HG03135 (cell line): ENCODE data around the gene RGS9.
"Not testable (repeated sequence)": the region's sequence is repeated elsewhere in the genome, so short reads cannot be mapped to it uniquely, and the experiment has no call there.

Experiments used
- ATAC-seq: cut with Tn5 transposase; IDR thresholded peaks from one replicate; pipeline ENCODE4 v1.9.1; 2021; ENCODE audit warnings: mild to moderate bottlenecking, moderate library complexity; ENCODE audit not compliant: unreplicated experiment

Gene RGS9

DNA sequence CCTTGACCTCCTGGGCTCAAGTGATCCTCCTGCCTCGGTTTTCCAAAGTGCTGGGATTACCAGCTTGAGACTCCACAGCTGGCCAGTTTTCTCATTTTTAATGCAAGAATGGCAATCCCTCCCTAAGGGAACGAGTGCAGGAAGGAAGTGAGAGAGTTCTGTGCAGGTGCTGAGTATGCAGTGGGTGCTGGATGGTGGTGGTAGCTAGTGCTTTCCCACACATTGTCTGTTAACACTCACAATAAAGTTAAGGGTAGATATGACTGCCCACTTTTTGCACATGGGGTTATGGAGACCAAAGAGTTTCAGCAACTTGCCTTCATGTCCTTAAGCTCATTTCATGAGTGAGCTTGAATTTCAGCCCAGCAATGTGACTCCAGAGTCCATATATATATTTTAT, 18.5 kb downstream of the RGS9 start:
- no peak for ATAC-seq

DNA sequence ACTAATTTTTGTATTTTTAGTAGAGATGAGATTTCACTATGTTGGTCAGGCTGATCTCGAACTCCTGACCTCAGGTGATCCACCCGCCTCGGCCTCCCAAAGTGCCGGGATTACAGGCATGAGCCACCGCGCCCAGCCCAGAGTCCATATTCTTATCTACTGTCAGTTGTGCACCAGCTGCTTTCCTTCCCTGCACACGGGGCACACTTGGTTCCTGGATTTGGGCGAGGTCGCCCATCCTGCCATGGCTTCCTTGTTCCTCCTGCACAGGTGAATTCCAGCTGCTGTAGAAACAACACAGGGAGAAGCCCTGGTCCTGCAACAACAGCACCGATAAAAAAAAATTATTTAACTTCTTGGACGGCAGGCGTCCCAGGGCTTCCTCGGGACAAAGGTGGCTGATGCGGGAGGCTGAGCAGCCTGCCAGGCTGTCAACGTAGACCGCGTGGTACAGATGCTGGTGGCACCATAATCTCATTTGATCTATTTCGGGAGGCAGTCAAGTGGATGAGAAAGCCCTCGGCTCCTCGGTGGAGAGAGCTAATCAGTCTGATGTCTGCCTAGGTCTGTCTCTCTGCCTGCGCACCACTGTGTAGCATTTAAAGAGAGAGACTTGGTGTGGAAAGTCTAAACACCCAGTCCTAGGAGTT, 19.1 kb downstream of the RGS9 start:
- ATAC-seq: no peak

DNA sequence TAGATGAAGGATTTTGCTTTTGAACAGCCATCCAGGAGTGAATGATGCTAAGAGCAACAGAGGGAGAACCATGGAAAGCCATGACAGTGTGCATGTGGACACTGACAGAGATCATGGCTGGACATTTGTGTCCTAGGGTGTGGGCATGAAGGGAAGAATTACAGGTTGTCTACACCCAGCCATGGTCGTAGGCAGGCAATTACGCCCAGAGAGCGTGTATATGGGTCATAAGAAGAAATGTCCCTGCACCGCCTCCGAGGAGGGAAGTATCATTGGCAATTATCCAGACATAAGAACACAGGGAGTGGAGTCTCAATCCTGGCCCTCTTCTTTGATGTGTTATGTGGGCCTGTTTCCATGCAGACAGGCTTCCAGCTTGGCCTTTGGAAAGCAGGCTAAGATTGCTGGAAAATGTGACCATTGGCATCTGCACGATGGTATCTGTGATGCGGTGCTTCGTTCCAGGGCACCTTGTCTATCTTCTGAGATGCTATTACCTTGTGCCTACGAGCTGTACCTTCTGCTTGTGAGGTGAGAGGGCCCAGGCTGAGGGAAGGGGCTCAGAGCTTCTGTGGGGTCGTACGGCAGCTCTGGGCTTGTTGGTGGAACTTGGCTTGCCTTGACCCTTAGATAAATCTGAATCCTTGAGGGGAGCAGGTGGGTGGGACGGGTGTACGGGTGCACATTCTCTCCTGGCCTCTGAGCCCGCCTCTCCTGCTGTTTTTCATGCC, 19.8 kb downstream of the RGS9 start:
- ATAC-seq: no peak

DNA sequence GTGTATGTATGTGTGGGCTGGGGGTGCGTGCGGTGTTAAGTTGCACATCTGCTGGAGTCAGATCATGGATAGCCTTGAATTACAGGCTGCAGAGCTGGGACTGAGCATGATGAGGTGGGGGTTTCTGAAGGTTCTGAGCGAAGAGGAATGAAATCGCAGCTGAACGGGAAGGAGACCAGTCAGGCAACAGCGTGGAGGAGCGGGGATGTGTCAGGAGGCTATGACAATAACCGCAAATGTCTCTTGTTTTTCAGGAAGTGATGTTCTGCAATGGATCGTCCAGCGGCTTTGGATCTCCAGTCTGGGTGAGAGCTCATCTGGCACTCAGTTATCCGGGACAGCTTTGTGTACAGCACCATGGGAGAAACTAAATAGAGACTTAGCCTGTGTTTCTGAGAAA, 20.9 kb downstream of the RGS9 start:
- no peak for ATAC-seq

DNA sequence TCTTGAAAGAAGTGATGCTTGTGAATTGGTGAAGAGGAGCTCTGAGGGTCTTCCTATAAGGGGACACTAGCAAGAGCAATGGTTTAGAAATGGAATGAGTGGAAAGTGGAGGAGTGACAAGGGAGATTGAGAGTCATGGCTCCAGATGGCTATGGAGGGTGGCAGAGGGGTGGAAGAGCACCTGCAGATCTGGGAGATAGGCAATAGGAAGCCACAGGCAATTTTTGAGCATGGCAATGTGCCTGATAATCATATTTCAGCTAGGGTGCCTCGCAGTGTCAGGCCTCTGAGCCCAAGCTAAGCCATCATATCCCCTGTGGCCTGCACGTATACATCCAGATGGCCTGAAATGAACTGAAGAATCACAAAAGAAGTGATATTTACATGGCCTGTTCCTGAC, 21.5 kb downstream of the RGS9 start:
- ATAC-seq: no peak

DNA sequence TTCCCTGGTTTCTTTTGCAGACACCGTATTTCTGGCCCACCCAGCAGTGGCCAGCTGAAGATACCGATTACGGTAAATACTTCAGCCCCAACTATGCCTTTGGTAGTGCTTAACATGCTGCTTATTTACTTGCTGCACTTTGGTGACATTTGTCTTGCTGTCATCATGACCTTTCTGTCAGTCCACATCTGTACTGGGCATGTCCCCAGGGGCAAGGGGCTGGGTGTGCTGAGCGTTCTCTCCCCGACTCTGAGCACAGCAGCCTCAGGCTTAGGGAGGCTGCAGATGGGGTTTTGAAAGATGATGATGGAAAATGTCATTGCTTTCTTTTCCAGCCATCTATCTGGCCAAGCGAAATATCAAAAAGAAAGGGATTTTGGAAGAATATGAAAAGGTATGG, 23.3 kb downstream of the RGS9 start:
- ATAC-seq: no peak

DNA sequence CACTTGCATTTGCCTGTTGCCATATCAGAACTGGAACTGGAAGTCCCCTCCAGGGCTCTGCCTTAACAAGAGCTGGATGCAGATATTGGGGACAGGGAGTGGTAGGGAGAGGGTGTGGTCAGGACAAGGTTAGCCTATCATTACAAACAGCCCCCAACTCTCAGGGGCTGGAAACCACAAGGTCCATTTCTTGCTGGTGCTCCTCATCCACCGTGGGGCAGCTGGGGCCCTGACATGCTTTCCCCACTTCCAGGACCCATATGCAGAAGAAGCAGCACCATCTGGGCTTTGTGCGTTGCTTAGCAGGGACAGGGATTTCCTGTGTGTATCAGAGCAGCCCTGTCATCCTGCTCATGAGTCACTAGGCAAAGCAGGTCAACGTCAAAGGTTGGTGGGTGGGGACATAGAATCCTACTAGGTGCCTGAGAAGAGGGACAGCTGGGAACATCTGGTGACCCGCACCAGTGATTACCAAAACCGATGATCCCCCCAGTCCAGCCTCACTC, 26.9 kb downstream of the RGS9 start:
- ATAC-seq: peak; percentile 92

DNA sequence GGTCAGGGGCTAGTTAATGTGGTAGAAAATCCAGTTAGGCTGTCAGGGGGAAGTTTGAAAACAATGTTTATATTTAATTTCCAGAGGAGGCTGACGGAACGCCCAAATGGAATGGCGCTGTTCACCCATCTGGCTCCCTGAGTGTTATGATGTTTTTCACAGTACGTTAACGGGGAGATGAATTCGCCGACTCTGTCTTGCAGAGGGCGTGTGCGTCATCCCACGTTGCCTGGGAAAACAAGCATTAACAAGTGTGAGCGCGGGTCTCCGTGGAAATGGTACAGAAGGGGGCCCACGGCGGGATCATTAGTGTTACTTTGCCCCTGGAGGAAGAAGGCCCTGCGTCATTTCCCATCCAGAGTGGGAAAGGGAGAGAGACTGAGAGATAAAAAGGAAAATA, 29.6 kb downstream of the RGS9 start:
- no peak for ATAC-seq

DNA sequence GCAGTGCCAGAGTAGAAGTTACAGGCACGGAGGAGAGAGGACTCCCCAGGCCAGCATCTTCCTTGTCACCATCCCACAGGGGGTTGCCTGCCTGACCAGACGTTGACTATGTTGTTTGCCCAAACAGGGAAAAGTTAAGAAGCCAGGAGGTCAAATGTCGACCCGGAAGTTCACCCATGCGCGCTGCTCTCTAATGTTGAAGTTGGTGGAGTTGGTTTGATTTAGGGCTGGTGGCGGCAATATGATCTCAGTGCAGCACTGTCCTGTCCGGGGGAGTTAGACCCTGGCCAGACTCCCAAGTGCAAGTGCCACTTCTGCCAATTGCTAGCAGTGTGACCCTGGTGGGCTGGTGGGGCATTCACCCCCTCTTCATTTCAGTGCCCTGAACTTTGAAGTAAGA, 30.4 kb downstream of the RGS9 start:
- ATAC-seq: no peak

DNA sequence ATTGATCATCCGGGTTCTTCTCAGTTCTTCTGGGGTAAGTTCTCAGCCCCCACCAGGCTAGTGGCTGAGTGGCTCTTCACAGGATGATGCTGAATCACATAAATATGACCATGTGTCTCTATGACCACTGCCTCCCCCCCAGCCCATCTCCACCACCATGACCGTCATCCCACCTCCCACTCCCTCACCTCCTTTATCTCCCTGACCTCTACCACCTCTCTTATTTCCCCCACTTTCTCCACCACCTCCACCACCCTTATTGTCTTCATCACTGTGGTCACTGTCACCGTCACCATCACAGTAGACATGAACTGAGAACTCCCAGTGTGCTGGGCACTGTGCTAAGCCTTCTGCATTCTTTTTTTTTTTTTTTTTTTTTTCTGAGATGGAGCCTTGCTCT, 32.5 kb downstream of the RGS9 start:
- ATAC-seq: no peak

DNA sequence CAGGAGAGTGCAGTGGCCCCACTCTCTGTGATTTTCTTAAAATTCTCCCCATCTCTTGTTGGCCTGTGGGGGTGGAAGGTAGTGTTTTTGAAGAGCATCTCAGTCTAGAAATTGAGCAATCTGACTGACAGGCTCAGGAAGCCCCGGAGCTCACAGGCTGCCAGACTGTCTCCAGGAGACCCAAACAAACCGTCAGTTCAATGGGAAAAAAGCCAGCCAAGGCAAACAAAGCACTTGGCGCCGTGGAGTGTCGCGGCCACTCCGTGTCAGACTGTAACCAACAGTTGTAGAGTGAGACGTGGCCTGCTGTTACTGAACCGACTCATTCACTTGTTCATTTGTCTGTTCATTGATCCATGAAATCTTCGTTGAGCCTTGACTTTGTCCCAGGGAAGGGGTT, 33.7 kb downstream of the RGS9 start:
- ATAC-seq: no peak

DNA sequence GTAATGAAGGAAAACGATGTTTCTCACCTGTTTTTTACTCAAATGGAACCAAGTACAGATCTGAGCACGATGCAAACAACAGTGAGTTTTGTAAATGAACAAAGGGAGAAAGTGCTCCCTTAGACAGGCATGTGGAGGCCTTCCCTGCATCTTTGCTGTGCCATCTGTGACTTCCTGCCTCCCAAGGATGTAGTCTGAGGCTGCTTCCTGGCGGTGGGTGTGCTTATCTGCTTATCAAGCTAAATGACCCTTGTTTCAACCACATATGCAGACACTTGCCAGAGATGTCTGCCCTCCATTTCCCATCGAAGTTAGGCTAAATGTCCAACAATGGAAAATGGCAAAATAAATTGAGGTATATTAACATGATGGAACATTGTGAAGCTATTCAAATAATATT, 34.6 kb downstream of the RGS9 start:
- ATAC-seq: no peak

DNA sequence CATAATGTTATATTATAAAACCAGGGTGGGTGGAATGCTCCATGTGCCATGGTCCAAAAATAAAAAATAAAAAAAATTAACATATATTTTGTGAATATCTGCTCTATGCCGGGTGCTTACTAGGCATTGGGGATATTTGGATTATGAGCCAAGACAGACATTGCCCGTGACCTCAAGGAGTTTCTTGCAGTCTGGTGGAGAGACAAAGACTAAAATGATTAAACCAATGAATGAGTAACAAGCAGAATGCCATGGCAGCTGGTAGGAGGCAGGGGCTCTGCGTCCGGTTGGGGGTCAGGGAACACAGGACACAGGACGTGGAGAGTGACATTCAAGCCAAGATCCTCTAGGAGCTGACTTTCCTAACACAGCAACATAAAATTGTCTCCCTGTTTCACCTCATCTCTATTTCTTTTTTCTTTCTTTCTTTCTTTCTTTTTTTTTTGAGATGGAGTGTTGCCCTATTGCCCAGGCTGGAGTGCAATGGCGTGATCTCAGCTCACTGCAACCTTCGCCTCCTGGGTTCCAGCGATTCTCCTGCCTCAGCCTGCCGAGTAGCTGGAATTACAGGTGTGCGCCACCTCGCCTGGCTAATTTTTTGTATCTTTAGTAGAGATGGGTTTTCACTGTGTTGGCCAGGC, 35.4 kb downstream of the RGS9 start:
- ATAC-seq: no peak

DNA sequence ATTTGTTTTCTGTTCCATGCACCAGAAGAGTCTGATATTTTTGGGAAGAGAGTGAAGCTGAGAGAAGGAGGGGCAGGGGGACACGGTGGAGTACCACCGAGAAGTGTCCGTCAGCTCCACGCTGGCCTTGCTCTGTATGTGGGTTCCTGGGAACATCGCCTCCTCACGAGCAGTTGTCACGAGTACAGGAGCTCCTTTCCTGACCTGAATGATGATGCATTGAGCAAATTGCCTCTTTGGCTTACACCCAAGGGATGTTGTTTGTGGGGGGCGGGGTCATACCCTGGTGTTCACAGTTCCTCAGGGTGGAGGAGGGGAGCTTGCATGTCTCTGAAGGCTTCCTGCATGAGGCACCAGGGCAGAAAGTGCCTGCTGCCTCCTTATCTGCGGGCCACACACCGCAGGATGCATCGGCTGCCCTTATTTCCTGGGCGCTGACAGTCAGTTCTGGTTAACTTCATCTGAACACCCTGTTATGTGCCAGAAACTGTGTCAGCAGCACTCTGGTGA, 36.2 kb downstream of the RGS9 start:
- ATAC-seq: no peak

DNA sequence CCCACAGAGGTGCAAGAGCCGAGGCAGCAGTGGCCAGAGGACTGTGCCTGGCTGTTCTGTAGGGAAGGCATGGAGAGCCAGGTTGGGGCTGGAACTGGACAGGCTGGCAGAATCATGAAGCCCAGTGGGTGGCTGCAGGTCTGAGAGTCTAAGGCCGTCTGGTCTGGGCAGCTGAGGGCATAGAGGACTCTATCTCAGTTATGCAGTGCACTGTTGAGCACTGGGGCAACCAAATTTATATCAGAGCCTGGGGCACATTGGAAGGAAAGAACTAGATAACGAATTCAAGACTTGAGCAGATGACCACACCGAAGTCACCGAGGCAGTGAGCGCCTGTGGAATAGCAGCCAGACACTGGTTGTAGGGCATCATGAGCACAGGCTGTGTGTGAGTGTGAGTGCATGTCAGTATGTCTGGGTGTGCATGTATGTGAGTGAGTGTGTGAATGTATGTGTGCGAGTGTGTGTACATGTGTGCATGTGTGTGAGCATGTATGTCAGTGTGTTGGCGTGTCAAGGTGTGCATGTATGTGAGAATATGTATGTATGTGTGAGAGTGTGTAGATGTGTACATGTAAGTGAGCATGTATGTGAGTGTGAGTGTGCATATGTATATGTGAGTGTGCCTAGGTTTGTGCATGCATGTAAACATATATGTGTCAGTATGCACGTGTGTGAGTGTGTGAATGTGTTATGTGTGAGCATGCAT, 37.0 kb downstream of the RGS9 start:
- no peak for ATAC-seq

DNA sequence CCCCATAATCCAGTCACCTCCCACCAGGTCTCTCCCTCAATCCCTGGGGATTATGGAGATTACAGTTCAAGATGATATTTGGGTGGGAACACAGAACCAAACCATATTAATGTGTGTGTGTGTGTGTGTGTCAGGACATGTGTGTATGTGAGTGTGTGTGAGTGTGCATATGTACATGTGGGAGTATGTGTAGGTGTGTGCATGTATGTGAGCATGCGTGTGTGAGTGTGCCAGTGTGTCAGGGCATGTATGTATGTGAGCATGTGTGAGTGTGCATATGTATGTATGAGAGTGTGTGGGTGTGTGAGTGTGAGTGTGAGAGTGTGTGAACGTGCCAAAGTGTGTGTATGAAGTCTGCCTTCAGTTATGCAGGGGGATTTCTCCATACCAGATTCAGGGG, 37.8 kb downstream of the RGS9 start:
- ATAC-seq: no peak

DNA sequence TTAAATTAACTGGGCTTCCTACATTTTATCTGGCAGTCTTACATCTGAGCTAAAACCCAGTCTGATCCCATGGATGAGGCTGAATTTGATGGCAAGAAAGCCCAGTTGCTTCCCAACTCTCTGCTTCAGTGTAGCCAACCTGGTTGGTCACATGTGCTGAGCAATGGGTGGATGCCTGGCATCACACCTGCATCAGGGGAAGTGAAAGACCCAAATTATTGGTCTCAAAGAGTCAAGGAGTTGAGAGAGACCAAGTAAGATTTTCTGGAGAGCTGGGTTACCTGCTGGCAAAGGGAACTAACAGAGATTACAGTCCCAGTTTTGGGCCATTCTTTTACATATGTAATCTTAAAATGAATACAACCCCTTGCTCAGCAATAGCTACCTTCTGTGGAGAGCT, 38.8 kb downstream of the RGS9 start:
- ATAC-seq: no peak

DNA sequence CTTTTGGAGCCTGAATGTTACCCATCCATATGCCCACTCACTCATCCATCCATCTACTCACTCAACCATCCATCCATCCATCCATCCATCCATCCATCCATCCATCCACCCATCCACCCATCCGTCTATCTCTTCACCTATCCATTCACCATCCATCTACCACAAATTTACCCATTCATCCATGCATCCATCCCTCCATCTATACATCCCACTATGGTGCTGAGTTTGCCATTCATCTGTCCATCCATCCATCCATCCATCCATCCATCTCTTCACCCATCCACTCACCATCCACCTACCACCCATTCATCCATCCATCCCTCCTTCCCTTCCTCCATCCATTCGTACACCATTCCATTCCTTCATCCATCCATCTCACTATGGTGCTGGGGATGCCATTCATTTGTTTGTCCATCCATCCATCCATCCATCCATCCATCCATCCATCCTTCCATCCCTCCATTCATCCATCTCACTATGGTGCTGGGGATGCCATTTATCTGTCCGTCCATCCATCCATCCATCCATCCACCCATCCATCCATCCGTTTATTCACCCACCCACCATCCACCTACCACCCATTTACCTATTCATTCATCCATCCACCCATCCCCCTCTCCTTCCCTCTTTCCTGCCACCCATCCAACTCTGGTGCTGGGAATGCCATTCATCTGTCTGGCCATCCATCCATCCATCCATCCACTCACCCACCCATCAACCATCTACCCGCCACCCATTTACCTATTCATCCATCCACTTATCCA, 39.7 kb downstream of the RGS9 start:
- ATAC-seq: no peak

DNA sequence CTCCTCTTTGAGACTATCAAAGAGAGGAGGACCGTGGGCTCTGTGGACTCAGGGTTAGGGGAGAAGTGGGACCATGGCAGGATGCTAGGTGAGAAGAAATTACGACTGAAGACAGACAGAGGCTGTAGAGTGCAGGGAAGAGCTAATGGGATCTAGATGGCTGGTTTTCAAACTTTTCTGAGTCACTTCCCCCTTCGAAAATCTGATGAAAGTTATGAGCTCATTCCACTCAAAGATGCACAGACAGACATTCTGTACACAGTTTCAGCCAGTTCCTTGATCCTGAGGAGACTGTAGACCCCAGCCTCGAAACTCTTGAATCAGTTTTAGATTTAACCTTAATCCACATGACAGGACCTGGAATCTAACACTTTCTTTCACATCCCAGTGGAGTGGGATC, 40.7 kb downstream of the RGS9 start:
- ATAC-seq: no peak

DNA sequence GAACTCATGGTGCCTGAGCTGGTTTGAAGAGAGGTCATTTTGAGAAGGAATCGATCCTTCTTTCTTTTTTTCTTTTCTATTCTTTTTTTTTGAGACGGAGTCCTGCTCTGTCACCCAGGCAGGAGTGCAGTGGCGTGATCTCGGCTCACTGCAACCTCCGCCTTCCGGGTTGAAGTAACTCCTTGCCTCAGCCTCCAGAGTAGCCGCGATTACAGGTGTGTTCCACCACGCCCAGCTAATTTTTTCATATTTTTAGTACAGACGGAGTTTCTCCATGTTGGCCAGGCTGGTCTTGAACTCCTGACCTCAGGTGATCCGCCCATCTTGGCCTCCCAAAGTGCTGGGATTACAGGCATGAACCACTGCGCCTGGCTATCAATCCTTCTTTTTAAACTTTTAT, 43.1 kb downstream of the RGS9 start:
- not testable (repeated sequence) for ATAC-seq
